HCT116 (cell line): ENCODE results near the gene TFIP11. TPM values are rescaled to one million over a fixed set of nuclear protein-coding genes. Genes with fewer than 3 reads are reported as not detected.

ENCODE experiments used
- ATAC-seq: fragments of 200-7000 bp; cut with Tn5 transposase; 2 replicates; pipeline ENCODE4 v1.9.1; 2020; ENCODE audit warnings: mild to moderate bottlenecking, moderate library complexity
- BruUV-seq: library from RNA; stranded (reverse); fragments of 400-500 nt; replicated peaks from 2 replicates; lab custom pipeline; 2021; lab: Mats Ljungman, UMichigan
- CTCF ChIA-PET: fragments of 300-600 bp; sonication (Branson Sonifier 250); formaldehyde crosslinking; loops from one replicate; lab custom pipeline; 2021; ENCODE audit warnings: antibody characterized with exemption; lab: Charles Lee
- POLR2A ChIA-PET: fragments of 300-600, 350-600 bp; sonication (Branson Sonifier 250); formaldehyde crosslinking; loops from one replicate; lab custom pipeline; 2021; ENCODE audit warnings: antibody characterized with exemption; lab: Charles Lee
- RAD21 ChIA-PET, 2 experiments: fragments of 300-600 bp; sonication (Branson Sonifier 250); formaldehyde crosslinking; loops; one replicate each; lab custom pipeline; 2023; ENCODE audit warnings: low total read pairs in 2 of 2; ENCODE audit not compliant: uncharacterized antibody in 2 of 2, unreplicated experiment in 2 of 2, low non-redundant PET in 1 of 2; lab: Charles Lee
- DNase-seq: peaks from one replicate; pipeline ENCODE4 v3.0.0-alpha.2; 2010; ENCODE audit warnings: low read depth, low spot score
- H2AFZ ChIP-seq: fragments of 200-600 bp; shearing (Covaris generic), sonication (generic); 2 replicates; pipeline ENCODE4 v1.6.1; 2017; ENCODE audit warnings: low read depth, mixed run types, mixed read lengths, antibody characterized with exemption, low read length; ENCODE audit not compliant: poor library complexity, severe bottlenecking
- H3K27ac ChIP-seq: 2 replicates; pipeline ENCODE4 v1.5.1; 2012; ENCODE audit warnings: low read depth, low read length
- H3K27me3 ChIP-seq: fragments of 200-600 bp; sonication (generic); 2 replicates; pipeline ENCODE4 v1.6.1; 2016; ENCODE audit warnings: mixed run types, low read length, mixed read lengths; ENCODE audit not compliant: insufficient read depth
- H3K36me3 ChIP-seq, 2 experiments: fragments of 200-500 bp in 1 of 2; fragments of 200-600 bp in 1 of 2; sonication (Bioruptor generic) in 1 of 2; sonication (generic) in 1 of 2; 2 replicates each; pipeline versions ENCODE4 v1.5.1 to v1.6.1; 2014 to 2016; ENCODE audit warnings: low read length in 2 of 2, inconsistent platforms in 1 of 2, mixed read lengths in 1 of 2, mixed run types in 1 of 2; ENCODE audit not compliant: insufficient read depth in 2 of 2, control insufficient read depth in 1 of 2
- H3K4me1 ChIP-seq, 2 experiments: fragments of 200-600 bp in 1 of 2; sonication (generic) in 1 of 2; 2 replicates each; pipeline versions ENCODE4 v1.5.1 to v1.6.1; 2012 to 2017; ENCODE audit warnings: low read length in 2 of 2, inconsistent platforms in 1 of 2, mild to moderate bottlenecking in 1 of 2, mixed read lengths in 1 of 2, mixed run types in 1 of 2, moderate library complexity in 1 of 2; ENCODE audit not compliant: insufficient read depth in 2 of 2, control insufficient read depth in 1 of 2
- H3K4me2 ChIP-seq: fragments of 200-600 bp; sonication (generic); 2 replicates; pipeline ENCODE4 v1.6.1; 2017; ENCODE audit warnings: mixed run types, low read length, mixed read lengths
- H3K4me3 ChIP-seq, 2 experiments: fragments of 200-600 bp in 1 of 2; sonication (generic) in 1 of 2; replicated peaks in 1 of 2; 2 replicates each; pipeline ENCODE4 v1.5.1; 2011 to 2016; ENCODE audit warnings: low read length in 2 of 2, control low read depth in 1 of 2, low read depth in 1 of 2, mild to moderate bottlenecking in 1 of 2, mixed read lengths in 1 of 2, mixed run types in 1 of 2
- H3K79me2 ChIP-seq: fragments of 200-600 bp; sonication (generic); 2 replicates; pipeline ENCODE4 v1.6.1; 2017; ENCODE audit warnings: mild to moderate bottlenecking, mixed run types, low read length, moderate library complexity, mixed read lengths; ENCODE audit not compliant: insufficient read depth
- H3K9ac ChIP-seq: fragments of 200-600 bp; sonication (generic); 2 replicates; pipeline ENCODE4 v1.6.1; 2016; ENCODE audit warnings: low read length, mixed read lengths
- H3K9me2 ChIP-seq: fragments of 200-600 bp; sonication (generic), shearing (Covaris generic); 2 replicates; pipeline ENCODE4 v1.6.1; 2017; ENCODE audit warnings: mixed run types, mild to moderate bottlenecking, moderate library complexity; ENCODE audit not compliant: insufficient read depth
- H3K9me3 ChIP-seq, 2 experiments: fragments of 200-500 bp in 1 of 2; fragments of 200-600 bp in 1 of 2; sonication (Bioruptor generic) in 1 of 2; sonication (generic) in 1 of 2; 2 replicates each; pipeline ENCODE4 v1.6.1; 2014 to 2017; ENCODE audit warnings: low read length in 2 of 2, mixed read lengths in 2 of 2, inconsistent platforms in 1 of 2, low read depth in 1 of 2, mild to moderate bottlenecking in 1 of 2, mixed run types in 1 of 2, moderate library complexity in 1 of 2; ENCODE audit not compliant: control insufficient read depth in 1 of 2, insufficient read depth in 1 of 2
- H4K20me1 ChIP-seq: fragments of 200-600 bp; sonication (generic), shearing (Covaris generic); 2 replicates; pipeline ENCODE4 v1.6.1; 2017; ENCODE audit warnings: mixed run types, mild to moderate bottlenecking, moderate library complexity; ENCODE audit not compliant: insufficient read depth
- CEBPB ChIP-seq: IDR thresholded peaks from 2 replicates; pipeline ENCODE4 v1.6.1; 2012; ENCODE audit warnings: low read depth
- EZH2phosphoT487 ChIP-seq: fragments of 200-600 bp; IDR thresholded peaks from 2 replicates; pipeline ENCODE4 v1.6.1; 2018; ENCODE audit warnings: antibody characterized with exemption, borderline replicate concordance
- JUND ChIP-seq: IDR thresholded peaks from 2 replicates; pipeline ENCODE4 v1.6.1; 2012
- REST ChIP-seq: IDR thresholded peaks from 2 replicates; pipeline ENCODE4 v1.6.1; 2012; ENCODE audit warnings: low read depth
- SP1 ChIP-seq: IDR thresholded peaks from 2 replicates; pipeline ENCODE4 v1.6.1; 2012; ENCODE audit warnings: low read depth
- SRF ChIP-seq: IDR thresholded peaks from 2 replicates; pipeline ENCODE4 v1.6.1; 2012; ENCODE audit warnings: low read depth
- YY1 ChIP-seq: IDR thresholded peaks from 2 replicates; pipeline ENCODE4 v1.6.1; 2011; ENCODE audit warnings: low read length, low read depth, moderate library complexity, mild to moderate bottlenecking; ENCODE audit not compliant: insufficient replicate concordance; ENCODE audit errors: extremely low read depth
- ZFX ChIP-seq: fragments of 450-650 bp; IDR thresholded peaks from 2 replicates; pipeline ENCODE4 v1.6.1; 2017
- ZNF274 ChIP-seq: fragments of 200-500 bp; sonication (Bioruptor generic); IDR thresholded peaks from 2 replicates; pipeline ENCODE4 v1.6.1; 2014; ENCODE audit warnings: mild to moderate bottlenecking, low read depth, low read length, inconsistent platforms
- intact Hi-C: fragments of 100-400 bp; cut with micrococcal nuclease; formaldehyde crosslinking; loops from 2 replicates; pipeline ENCODE4 v1.10.0; 2022
- total RNA-seq: library from RNA; stranded (reverse); gene quantifications from one replicate; pipeline ENCODE4 v1.2.1, GENCODE V29; 2021; ENCODE audit not compliant: unreplicated experiment
- TF ChIP-seq, protein P1 (sequence below): IDR thresholded peaks from 2 replicates; pipeline ENCODE4 v1.6.1; 2011; ENCODE audit warnings: mild to moderate bottlenecking, low read length, moderate library complexity; ENCODE audit not compliant: insufficient replicate concordance; ENCODE audit errors: extremely low read depth

TFIP11 gene
- total RNA-seq, 1 experiment from 2014 or later: 28.1 TPM

DNA sequence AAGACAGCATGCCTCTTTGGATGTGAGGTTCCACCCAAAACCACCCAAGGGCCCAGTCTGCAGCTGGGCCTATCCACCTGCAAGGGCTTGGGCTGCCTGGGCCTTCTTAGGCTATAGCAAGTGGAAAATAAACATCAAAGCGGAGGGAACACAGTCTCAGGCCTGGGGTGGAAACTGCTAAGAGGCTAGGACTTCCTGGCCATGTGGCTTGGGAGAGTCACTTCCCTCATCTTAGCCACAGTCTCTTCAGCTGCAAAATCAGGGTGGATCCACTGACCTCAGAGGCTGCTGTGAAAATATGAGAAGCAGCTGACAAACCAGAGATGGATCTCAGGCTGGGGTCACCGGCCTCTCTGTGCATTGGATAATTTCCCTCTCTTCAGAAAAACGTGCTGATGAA is 30.6 kb upstream of the TFIP11 start:
- intact Hi-C loops: no loop called here
- no TSS peak for BruUV-seq
- no peaks in the 10 kb centered on the region; a peak in 2 of 4 replicates for H3K36me3 ChIP-seq
- CTCF ChIA-PET: no interaction called here
- POLR2A ChIA-PET: no interaction called here
- no peak overlapping the region for H3K4me2 ChIP-seq
- H3K9ac ChIP-seq: no peak overlapping the region
- no peaks in the 10 kb centered on the region for H3K4me1 ChIP-seq
- no peak for TF ChIP-seq ZNF274
- no peak overlapping the region for H3K4me3 ChIP-seq
- DNase-seq (no peak), ATAC-seq (no peak)
- H3K27me3 ChIP-seq: no peaks in the 10 kb centered on the region
- H3K9me2 ChIP-seq: no peaks in the 10 kb centered on the region
- RAD21 ChIA-PET: interaction anchor here in 1 of 2 experiments (0.6 kb wide), 1 partner anchor 1329 kb away, joined by 5 read pairs; no protein-coding TSS in a partner anchor
- no peaks in the 10 kb centered on the region for H3K9me3 ChIP-seq
- no peak overlapping the region for H2AFZ ChIP-seq
- H3K79me2 ChIP-seq: no peaks in the 10 kb centered on the region
- no peak overlapping the region for H3K27ac ChIP-seq
- H4K20me1 ChIP-seq: no peaks in the 10 kb centered on the region

GRCh38 chr22:26541167-26541819 is 29.0 kb upstream of the TFIP11 start:
- Histone ChIP-seq H3K27me3 (no peaks in the 10 kb centered on the region), H3K4me1 (no peaks in the 10 kb centered on the region), H3K4me3 (no peak overlapping the region), H3K9ac (no peak overlapping the region), H3K4me2 (no peak overlapping the region), H3K79me2 (no peaks in the 10 kb centered on the region), H3K36me3 (no peaks in the 10 kb centered on the region; a peak in 2 of 4 replicates), H3K9me3 (no peaks in the 10 kb centered on the region), H4K20me1 (no peaks in the 10 kb centered on the region), H2AFZ (no peak overlapping the region), H3K9me2 (no peaks in the 10 kb centered on the region), H3K27ac (no peak overlapping the region)
- ChIA-PET RAD21 (no interaction called here), POLR2A (no interaction called here), CTCF (no interaction called here)
- TF ChIP-seq SRF: no peak
- TF ChIP-seq REST: no peak
- TF ChIP-seq CEBPB: no peak
- no peak for TF ChIP-seq JUND
- TF ChIP-seq SP1: no peak
- TF ChIP-seq EZH2phosphoT487: no peak
- TF ChIP-seq ZFX: no peak
- TF ChIP-seq, protein P1, sequence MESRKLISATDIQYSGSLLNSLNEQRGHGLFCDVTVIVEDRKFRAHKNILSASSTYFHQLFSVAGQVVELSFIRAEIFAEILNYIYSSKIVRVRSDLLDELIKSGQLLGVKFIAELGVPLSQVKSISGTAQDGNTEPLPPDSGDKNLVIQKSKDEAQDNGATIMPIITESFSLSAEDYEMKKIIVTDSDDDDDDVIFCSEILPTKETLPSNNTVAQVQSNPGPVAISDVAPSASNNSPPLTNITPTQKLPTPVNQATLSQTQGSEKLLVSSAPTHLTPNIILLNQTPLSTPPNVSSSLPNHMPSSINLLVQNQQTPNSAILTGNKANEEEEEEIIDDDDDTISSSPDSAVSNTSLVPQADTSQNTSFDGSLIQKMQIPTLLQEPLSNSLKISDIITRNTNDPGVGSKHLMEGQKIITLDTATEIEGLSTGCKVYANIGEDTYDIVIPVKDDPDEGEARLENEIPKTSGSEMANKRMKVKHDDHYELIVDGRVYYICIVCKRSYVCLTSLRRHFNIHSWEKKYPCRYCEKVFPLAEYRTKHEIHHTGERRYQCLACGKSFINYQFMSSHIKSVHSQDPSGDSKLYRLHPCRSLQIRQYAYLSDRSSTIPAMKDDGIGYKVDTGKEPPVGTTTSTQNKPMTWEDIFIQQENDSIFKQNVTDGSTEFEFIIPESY: no peak
- TF ChIP-seq YY1: no peak
- intact Hi-C loops: no loop called here
- ATAC-seq (no peak), DNase-seq (no peak)
- no TSS peak for BruUV-seq
